Astrocyte of the spinal cord (primary cell): ENCODE results near the gene CCDC71.
A peak's percentile ranks its signal among the peaks of the same experiment; 100 is the strongest.

Source experiments
- DNase-seq: peaks from one replicate; pipeline ENCODE4 v3.0.0; 2011; ENCODE audit warnings: low read depth, low spot score
- H3K4me3 ChIP-seq: 2 replicates; pipeline ENCODE4 v1.5.1; 2011; ENCODE audit warnings: low read depth, mild to moderate bottlenecking, low read length, moderate library complexity
- in situ Hi-C: cut with HindIII; loops from 2 replicates; pipeline ENCODE4 v1.10.0; 2017; ENCODE audit warnings: low sequenced_read_pairs
- TF ChIP-seq, protein P1 (sequence below): IDR thresholded peaks from 2 replicates; pipeline ENCODE4 v1.5.1; 2012; ENCODE audit warnings: low read depth, mild to moderate bottlenecking, low read length, inconsistent platforms

Gene CCDC71

DNA sequence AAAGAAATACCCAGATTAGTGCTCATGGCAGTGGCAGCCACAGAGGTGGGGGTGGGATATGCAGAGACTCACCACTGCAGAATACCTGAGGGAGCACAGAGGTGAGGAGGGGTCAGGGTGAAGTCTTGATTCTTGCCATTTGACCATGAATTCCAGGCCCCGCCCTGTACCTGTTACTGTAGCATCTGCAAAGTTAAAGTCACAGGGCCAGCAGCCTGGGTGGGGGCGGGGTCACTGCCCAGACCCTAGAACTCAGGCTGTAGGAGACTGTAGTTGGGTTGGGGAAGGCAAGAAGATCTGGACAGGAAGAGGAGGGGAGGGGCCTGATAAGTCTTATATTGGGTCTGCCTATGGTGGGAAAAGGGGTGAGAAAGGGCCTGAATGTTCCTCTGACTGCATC lies 14.5 kb downstream of the CCDC71 start:
- in situ Hi-C loops: no loop called here
- no peak for DNase-seq
- no peak overlapping the region for H3K4me3 ChIP-seq
- TF ChIP-seq, protein P1, sequence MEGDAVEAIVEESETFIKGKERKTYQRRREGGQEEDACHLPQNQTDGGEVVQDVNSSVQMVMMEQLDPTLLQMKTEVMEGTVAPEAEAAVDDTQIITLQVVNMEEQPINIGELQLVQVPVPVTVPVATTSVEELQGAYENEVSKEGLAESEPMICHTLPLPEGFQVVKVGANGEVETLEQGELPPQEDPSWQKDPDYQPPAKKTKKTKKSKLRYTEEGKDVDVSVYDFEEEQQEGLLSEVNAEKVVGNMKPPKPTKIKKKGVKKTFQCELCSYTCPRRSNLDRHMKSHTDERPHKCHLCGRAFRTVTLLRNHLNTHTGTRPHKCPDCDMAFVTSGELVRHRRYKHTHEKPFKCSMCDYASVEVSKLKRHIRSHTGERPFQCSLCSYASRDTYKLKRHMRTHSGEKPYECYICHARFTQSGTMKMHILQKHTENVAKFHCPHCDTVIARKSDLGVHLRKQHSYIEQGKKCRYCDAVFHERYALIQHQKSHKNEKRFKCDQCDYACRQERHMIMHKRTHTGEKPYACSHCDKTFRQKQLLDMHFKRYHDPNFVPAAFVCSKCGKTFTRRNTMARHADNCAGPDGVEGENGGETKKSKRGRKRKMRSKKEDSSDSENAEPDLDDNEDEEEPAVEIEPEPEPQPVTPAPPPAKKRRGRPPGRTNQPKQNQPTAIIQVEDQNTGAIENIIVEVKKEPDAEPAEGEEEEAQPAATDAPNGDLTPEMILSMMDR: no peak

DNA sequence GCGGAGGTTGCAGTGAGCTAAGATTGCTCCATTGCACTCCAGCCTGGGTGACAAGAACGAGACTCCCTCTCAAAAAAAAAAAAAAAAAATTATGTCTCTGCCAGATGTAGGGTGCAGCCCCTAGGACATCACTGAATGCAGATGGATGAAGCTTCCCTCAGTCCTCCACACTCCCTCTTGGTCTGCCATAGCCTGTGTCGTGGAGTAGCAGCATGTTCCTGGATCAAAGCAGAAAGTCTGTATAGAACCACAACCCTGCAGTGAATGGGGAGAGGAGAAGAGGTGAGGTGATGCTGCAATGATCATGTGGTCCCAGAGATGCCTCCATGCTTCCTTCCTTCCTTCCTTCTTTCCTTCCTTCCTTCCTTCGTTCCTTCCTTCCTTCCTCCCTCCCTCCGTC lies 18.0 kb downstream of the CCDC71 start:
- TF ChIP-seq, protein P1: no peak
- no peak for DNase-seq
- in situ Hi-C loops: no loop called here
- no peak overlapping the region for H3K4me3 ChIP-seq

DNA sequence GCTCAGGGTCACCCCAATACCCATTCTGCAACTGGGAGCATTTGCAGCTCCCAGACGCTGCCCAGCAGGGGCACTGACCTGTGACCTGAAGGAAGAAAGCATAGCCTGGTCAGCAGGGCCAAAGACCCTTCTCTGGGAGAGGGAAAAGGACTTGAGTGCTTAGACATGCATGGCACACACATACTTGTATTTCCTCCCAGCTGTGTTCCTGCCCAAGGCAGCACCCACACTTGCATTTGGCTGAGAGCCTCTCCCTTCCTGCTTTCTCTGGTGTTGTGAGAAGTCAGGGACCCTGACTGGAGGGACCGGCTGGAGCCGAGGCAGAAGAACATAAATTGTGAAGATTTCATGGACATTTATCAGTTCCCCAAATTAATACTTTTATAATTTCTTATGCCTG lies 26.1 kb downstream of the CCDC71 start:
- in situ Hi-C loops: no loop called here
- TF ChIP-seq, protein P1: no peak
- DNase-seq: no peak
- no peak overlapping the region for H3K4me3 ChIP-seq

DNA sequence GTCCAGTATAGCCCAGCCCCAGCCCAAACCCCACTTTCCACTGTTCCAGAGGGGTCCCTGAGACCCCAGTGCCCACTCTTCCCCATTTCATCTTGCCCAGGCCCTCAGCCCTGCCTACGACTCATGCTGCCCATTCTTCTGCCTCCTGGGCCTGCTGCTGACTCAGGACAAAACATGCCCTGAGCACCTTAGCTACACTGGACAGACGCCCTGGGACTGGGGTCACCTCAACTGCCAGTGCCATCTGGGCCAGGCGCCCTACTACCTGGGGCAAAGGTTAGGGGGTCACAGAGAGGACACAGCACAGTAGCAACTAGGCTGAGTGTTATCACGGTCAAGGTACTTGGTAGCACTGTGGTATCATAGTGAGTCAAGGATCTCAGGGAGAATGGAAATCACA lies 30.6 kb downstream of the CCDC71 start:
- in situ Hi-C loops: no loop called here
- TF ChIP-seq, protein P1: no peak
- no peak overlapping the region for H3K4me3 ChIP-seq
- DNase-seq: no peak

DNA sequence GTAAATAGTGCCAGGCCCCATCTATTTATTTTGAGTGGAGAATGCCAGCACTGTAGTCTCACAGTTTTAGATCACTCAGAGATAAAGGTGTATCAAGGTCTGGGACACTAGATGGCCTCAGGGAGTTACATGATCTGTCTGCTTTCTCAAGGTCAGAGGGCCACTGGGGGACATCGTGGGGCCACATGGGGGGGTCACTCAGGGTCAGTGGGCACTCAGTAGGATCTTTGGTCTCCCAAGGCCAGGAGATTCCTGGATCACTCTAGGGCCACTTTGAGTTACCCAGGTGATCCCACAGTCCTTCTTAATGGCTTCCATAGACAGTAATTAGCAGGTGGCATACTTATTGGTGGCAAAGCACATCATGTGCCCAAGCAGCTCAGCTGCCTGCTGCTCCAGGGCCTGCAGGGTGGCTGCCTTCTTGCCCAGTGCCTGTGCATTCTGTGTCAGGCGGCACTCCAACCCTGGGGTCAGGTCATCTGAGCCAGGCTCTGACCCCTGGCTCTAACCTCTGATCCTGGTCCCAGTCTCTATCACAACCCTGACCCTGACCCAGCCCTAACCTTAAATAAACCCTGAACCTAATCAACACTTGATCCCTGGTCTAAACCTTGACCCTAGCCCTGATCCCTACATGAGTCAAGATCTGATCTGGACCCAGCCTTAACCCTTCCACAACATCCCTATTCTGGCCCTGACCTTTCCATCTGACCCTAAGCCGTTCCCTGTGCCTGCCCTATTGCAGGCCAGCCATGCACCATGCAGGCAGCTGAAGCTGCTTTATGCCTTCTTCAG lies 31.5 kb downstream of the CCDC71 start:
- H3K4me3 ChIP-seq: no peak overlapping the region
- TF ChIP-seq, protein P1: no peak
- in situ Hi-C loops: no loop called here
- no peak for DNase-seq

DNA sequence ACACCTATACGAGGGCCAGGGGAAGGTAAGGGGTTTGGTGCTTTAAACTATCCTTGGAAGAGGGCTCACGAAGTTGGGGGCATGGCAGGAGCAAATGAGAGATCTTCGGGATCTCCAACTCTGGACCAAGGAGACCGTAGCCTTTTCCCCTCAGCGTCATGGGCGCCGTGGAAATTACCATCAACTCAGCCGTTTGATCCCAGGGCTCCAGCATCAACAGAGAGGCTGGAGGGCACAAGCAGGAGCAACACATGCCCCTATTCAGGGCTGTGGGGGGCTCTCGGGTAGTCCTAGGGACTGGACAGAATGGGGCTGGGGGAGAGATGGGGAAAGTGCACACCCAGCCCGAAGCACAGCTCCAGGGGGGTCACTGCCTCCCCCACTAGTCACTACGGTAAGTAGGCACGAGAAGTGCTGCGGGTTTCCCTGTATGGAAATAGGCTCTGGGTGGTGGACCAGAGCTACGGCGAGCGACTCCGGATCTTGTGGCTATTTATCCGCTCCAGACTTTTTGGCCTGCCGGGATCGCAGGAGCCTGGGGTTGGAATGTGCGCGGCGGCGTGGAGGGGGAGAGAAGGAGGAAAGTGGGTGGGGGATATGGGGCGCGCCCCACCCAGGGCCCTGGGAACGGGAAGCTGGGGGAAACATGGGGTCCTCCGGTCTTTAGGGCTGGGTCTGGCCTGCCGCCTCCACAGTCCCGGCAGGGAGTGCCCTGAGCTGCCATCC lies 32.7 kb downstream of the CCDC71 start:
- in situ Hi-C loops: no loop called here
- TF ChIP-seq, protein P1: no peak
- peak; percentile 93 for DNase-seq
- H3K4me3 ChIP-seq: peak overlapping the region; percentile 81
